VCaP (cell line): Measurements from ENCODE around the gene TEX55.
"Not testable (repeated sequence)": the region's sequence is repeated elsewhere in the genome, so short reads cannot be mapped to it uniquely, and the experiment has no call there.

ENCODE experiments used
- H3K27ac ChIP-seq: fragments of 450-650 bp; 2 replicates; pipeline ENCODE4 v1.5.1; 2017
- TF ChIP-seq, protein P1 (sequence below): fragments of 450-650 bp; conservative IDR thresholded peaks from 2 replicates; pipeline ENCODE4 v1.5.1; 2017; ENCODE audit warnings: mild to moderate bottlenecking, moderate library complexity

The TEX55 gene

GRCh38 chr3:119145500-119146167, at the start of gene TEX55:
Gene TEX55, plus strand, starts transcription at chr3:119146165. Its CDS starts 25 bp downstream, at chr3:119146190.
- H3K27ac ChIP-seq: no peak within 1 kb of the TSS
- TF ChIP-seq, protein P1, sequence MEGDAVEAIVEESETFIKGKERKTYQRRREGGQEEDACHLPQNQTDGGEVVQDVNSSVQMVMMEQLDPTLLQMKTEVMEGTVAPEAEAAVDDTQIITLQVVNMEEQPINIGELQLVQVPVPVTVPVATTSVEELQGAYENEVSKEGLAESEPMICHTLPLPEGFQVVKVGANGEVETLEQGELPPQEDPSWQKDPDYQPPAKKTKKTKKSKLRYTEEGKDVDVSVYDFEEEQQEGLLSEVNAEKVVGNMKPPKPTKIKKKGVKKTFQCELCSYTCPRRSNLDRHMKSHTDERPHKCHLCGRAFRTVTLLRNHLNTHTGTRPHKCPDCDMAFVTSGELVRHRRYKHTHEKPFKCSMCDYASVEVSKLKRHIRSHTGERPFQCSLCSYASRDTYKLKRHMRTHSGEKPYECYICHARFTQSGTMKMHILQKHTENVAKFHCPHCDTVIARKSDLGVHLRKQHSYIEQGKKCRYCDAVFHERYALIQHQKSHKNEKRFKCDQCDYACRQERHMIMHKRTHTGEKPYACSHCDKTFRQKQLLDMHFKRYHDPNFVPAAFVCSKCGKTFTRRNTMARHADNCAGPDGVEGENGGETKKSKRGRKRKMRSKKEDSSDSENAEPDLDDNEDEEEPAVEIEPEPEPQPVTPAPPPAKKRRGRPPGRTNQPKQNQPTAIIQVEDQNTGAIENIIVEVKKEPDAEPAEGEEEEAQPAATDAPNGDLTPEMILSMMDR: peak; percentile 83

DNA sequence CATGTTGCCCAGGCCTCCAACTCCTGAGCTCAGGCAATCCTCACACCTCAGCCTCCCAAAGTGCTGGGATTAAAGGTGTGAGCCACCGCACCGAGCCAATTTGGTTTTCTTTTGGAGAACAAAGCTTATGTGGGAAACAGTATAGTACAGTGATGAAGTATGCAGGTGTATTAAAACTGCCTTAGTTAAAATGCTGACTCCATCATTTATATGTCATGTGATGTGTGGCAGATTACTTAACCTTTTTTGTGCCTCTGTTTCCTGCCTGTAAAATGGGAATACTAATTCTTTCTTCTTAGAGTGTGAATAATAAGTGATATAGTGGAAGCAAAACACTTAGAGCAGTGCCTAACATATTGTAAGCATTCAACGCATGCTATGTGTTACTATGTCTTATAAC, 48.0 kb upstream of the TEX55 start:
- H3K27ac ChIP-seq: no peak overlapping the region
- TF ChIP-seq, protein P1: no peak

DNA sequence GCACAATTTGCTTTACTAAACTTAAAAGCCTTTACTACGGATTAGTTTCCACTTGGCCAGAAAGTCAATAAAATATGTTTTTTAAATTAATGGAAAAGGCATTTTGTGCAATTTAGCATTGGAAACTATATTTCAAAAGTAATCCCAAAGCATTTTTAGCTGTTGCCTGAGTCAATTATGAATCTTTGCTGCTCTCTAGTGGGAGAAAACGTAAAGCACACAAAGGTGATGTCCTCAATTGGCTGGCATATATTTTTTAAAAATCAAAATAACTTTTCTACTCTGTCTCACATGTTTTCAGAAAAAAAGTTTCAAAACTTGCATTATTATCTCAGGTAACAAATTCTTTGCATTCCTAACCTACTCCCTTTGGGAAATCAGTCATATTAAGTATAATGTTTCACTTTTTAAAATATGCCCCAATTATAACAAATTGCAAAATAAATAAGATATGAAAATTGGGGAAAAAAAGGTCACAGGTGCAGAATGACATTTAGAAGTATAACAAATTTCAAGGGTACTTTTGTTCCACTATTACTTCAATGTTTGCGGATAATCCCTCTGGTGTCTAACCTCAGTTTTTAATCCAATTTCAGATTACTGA, 47.2 kb upstream of the TEX55 start:
- TF ChIP-seq, protein P1: peak; percentile 76
- H3K27ac ChIP-seq: no peak overlapping the region

GRCh38 chr3:119099785-119100184, 46.2 kb upstream of the TEX55 start:
- H3K27ac ChIP-seq: no peak overlapping the region
- TF ChIP-seq, protein P1: no peak

- H3K27ac ChIP-seq: no peak overlapping the region
- TF ChIP-seq, protein P1: no peak
Measured at GRCh38 chr3:119104031-119104430, 41.9 kb upstream of the TEX55 start.

GRCh38 chr3:119118330-119118729, 27.6 kb upstream of the TEX55 start:
- H3K27ac ChIP-seq: not testable (repeated sequence)

DNA sequence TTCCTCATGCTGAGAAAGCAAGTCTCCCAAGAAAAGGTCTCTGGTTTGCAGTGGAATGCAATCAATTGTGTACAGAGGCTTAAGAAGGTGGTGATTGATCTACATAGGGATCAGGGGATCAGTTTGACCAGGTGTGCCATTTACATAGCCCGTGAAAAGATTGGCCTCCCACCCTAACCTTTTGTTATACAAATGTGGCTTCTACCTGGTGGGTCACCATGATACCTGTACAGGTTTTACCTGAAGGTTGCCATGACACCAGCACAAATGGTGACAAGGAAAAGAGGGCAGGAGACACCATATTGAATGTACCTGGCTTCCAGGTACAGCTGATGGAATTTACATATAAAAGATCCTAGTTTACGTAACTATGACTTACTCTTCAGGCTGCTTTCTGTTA, 25.5 kb upstream of the TEX55 start:
- no peak overlapping the region for H3K27ac ChIP-seq
- TF ChIP-seq, protein P1: no peak

GRCh38 chr3:119122350-119122749, 23.6 kb upstream of the TEX55 start:
- TF ChIP-seq, protein P1: no peak
- H3K27ac ChIP-seq: no peak overlapping the region
